ENCODE results near the gene ADARB1. TPM values are rescaled to one million over a fixed set of nuclear protein-coding genes. Genes with fewer than 3 reads are reported as not detected.

ADARB1 gene
- total RNA-seq, 1 donor from 2014 or later: 14.0 TPM

- FAIRE-seq (no peak), DNase-seq (ENCODE audit: low read depth) (no peak)
- TF ChIP-seq CTCF (IDR thresholded peaks at IDR 0.05; ENCODE audit: insufficient read depth, low read length, severe bottlenecking): no peak
- H3K27me3 ChIP-seq (ENCODE audit: control insufficient read depth, insufficient read depth, low read length): no peaks in the 10 kb centered on the region
- H3K4me3 ChIP-seq (ENCODE audit: low read depth, low read length): no peak overlapping the region
- H3K36me3 ChIP-seq (ENCODE audit: control insufficient read depth, insufficient read depth, low read length): no peaks in the 10 kb centered on the region
Observed at GRCh38 chr21:45111703-45112102, 37.3 kb downstream of the ADARB1 start.

GRCh38 chr21:45112371-45112770 is 38.0 kb downstream of the ADARB1 start:
- Histone ChIP-seq H3K4me3 (ENCODE audit: low read depth, low read length) (no peak overlapping the region), H3K27me3 (ENCODE audit: control insufficient read depth, insufficient read depth, low read length) (no peaks in the 10 kb centered on the region), H3K36me3 (ENCODE audit: control insufficient read depth, insufficient read depth, low read length) (no peaks in the 10 kb centered on the region)
- DNase-seq (ENCODE audit: low read depth): no peak
- FAIRE-seq: no peak
- no peak for TF ChIP-seq CTCF (IDR thresholded peaks at IDR 0.05; ENCODE audit: insufficient read depth, low read length, severe bottlenecking)

- Histone ChIP-seq H3K27me3 (ENCODE audit: control insufficient read depth, insufficient read depth, low read length) (no peaks in the 10 kb centered on the region), H3K36me3 (ENCODE audit: control insufficient read depth, insufficient read depth, low read length) (no peaks in the 10 kb centered on the region), H3K4me3 (ENCODE audit: low read depth, low read length) (no peak overlapping the region)
- no peak for FAIRE-seq
- TF ChIP-seq CTCF (IDR thresholded peaks at IDR 0.05; ENCODE audit: insufficient read depth, low read length, severe bottlenecking): no peak
- no peak for DNase-seq (ENCODE audit: low read depth)
Observed at GRCh38 chr21:45113543-45113942, 39.2 kb downstream of the ADARB1 start.

GRCh38 chr21:45114072-45114471 is 39.7 kb downstream of the ADARB1 start:
- TF ChIP-seq CTCF (IDR thresholded peaks at IDR 0.05; ENCODE audit: insufficient read depth, low read length, severe bottlenecking): no peak
- FAIRE-seq (no peak), DNase-seq (ENCODE audit: low read depth) (no peak)
- no peak overlapping the region for H3K4me3 ChIP-seq (ENCODE audit: low read depth, low read length)
- no peaks in the 10 kb centered on the region for H3K36me3 ChIP-seq (ENCODE audit: control insufficient read depth, insufficient read depth, low read length)
- no peaks in the 10 kb centered on the region for H3K27me3 ChIP-seq (ENCODE audit: control insufficient read depth, insufficient read depth, low read length)

GRCh38 chr21:45114475-45114874 is 40.1 kb downstream of the ADARB1 start:
- TF ChIP-seq CTCF (IDR thresholded peaks at IDR 0.05; ENCODE audit: insufficient read depth, low read length, severe bottlenecking): no peak
- Histone ChIP-seq H3K27me3 (ENCODE audit: control insufficient read depth, insufficient read depth, low read length) (no peaks in the 10 kb centered on the region), H3K4me3 (ENCODE audit: low read depth, low read length) (no peak overlapping the region), H3K36me3 (ENCODE audit: control insufficient read depth, insufficient read depth, low read length) (no peaks in the 10 kb centered on the region)
- DNase-seq (ENCODE audit: low read depth) (no peak), FAIRE-seq (no peak)

- no peaks in the 10 kb centered on the region for H3K27me3 ChIP-seq (ENCODE audit: control insufficient read depth, insufficient read depth, low read length)
- no peaks in the 10 kb centered on the region for H3K36me3 ChIP-seq (ENCODE audit: control insufficient read depth, insufficient read depth, low read length)
- DNase-seq (ENCODE audit: low read depth) (no peak), FAIRE-seq (no peak)
- no peak overlapping the region for H3K4me3 ChIP-seq (ENCODE audit: low read depth, low read length)
- TF ChIP-seq CTCF (IDR thresholded peaks at IDR 0.05; ENCODE audit: insufficient read depth, low read length, severe bottlenecking): no peak
Observed at GRCh38 chr21:45115141-45115540, 40.8 kb downstream of the ADARB1 start.

All from bronchial epithelial cell (primary cell).